ENCODE results near the gene KANSL1.

The KANSL1 gene

GRCh38 chr17:46143827-46144236, 49.4 kb downstream of the KANSL1 start:
- no peak overlapping the region for H3K9ac ChIP-seq (ENCODE audit: low read length in 5 of 5)
- no peaks in the 10 kb centered on the region for H3K9me3 ChIP-seq (ENCODE audit: control insufficient read depth in 5 of 5, low read length in 5 of 5)
- peaks cover 0 to 43% (median 37%) of the 10 kb centered on the region in 5 donors for H3K4me1 ChIP-seq (ENCODE audit: control insufficient read depth in 5 of 5, insufficient read depth in 5 of 5, low read length in 5 of 5)

GRCh38 chr17:46141645-46142044, 51.6 kb downstream of the KANSL1 start:
- Histone ChIP-seq H3K9me3 (ENCODE audit: control insufficient read depth in 5 of 5, low read length in 5 of 5) (no peaks in the 10 kb centered on the region), H3K4me1 (ENCODE audit: control insufficient read depth in 5 of 5, insufficient read depth in 5 of 5, low read length in 5 of 5) (peaks cover 0 to 55% (median 48%) of the 10 kb centered on the region in 5 donors), H3K36me3 (ENCODE audit: control insufficient read depth in 5 of 5, insufficient read depth in 5 of 5, low read length in 5 of 5) (no peaks in the 10 kb centered on the region), H3K4me3 (ENCODE audit: low read depth in 1 of 5, low read length in 5 of 5) (no peak overlapping the region), H3K9ac (ENCODE audit: low read length in 5 of 5) (no peak overlapping the region), H3K27me3 (ENCODE audit: control insufficient read depth in 5 of 5, insufficient read depth in 4 of 5, low read length in 5 of 5) (no peaks in the 10 kb centered on the region), H3K27ac (ENCODE audit: low read depth, low read length) (no peak overlapping the region)

More at GRCh38 chr17:46143827-46144236, 49.4 kb downstream of the KANSL1 start:
- Histone ChIP-seq H3K36me3 (ENCODE audit: control insufficient read depth in 5 of 5, insufficient read depth in 5 of 5, low read length in 5 of 5) (no peaks in the 10 kb centered on the region), H3K4me3 (ENCODE audit: low read depth in 1 of 5, low read length in 5 of 5) (no peak overlapping the region), H3K27ac (ENCODE audit: low read depth, low read length) (no peak overlapping the region), H3K27me3 (ENCODE audit: control insufficient read depth in 5 of 5, insufficient read depth in 4 of 5, low read length in 5 of 5) (no peaks in the 10 kb centered on the region)

GRCh38 chr17:46140645-46141197, 52.5 kb downstream of the KANSL1 start:
- Histone ChIP-seq H3K9me3 (ENCODE audit: control insufficient read depth in 5 of 5, low read length in 5 of 5) (no peaks in the 10 kb centered on the region), H3K9ac (ENCODE audit: low read length in 5 of 5) (no peak overlapping the region), H3K27me3 (ENCODE audit: control insufficient read depth in 5 of 5, insufficient read depth in 4 of 5, low read length in 5 of 5) (no peaks in the 10 kb centered on the region), H3K4me3 (ENCODE audit: low read depth in 1 of 5, low read length in 5 of 5) (no peak overlapping the region), H3K36me3 (ENCODE audit: control insufficient read depth in 5 of 5, insufficient read depth in 5 of 5, low read length in 5 of 5) (no peaks in the 10 kb centered on the region), H3K4me1 (ENCODE audit: control insufficient read depth in 5 of 5, insufficient read depth in 5 of 5, low read length in 5 of 5) (peaks cover 0 to 59% (median 48%) of the 10 kb centered on the region in 5 donors), H3K27ac (ENCODE audit: low read depth, low read length) (no peak overlapping the region)

GRCh38 chr17:46139432-46140210, 53.6 kb downstream of the KANSL1 start:
- H3K27ac ChIP-seq (ENCODE audit: low read depth, low read length), result no peak overlapping the region
- no peaks in the 10 kb centered on the region for H3K9me3 ChIP-seq (ENCODE audit: control insufficient read depth in 5 of 5, low read length in 5 of 5)
- no peaks in the 10 kb centered on the region for H3K36me3 ChIP-seq (ENCODE audit: control insufficient read depth in 5 of 5, insufficient read depth in 5 of 5, low read length in 5 of 5)
- H3K4me3 ChIP-seq (ENCODE audit: low read depth in 1 of 5, low read length in 5 of 5), result no peak overlapping the region
- peak overlapping the region in 1 of 5 donors; percentile 11 for H3K9ac ChIP-seq (ENCODE audit: low read length in 5 of 5)
- H3K27me3 ChIP-seq (ENCODE audit: control insufficient read depth in 5 of 5, insufficient read depth in 4 of 5, low read length in 5 of 5), result no peaks in the 10 kb centered on the region
- peaks cover 0 to 63% (median 54%) of the 10 kb centered on the region in 5 donors for H3K4me1 ChIP-seq (ENCODE audit: control insufficient read depth in 5 of 5, insufficient read depth in 5 of 5, low read length in 5 of 5)

GRCh38 chr17:46138473-46138872, 54.8 kb downstream of the KANSL1 start:
- Histone ChIP-seq H3K9ac (ENCODE audit: low read length in 5 of 5) (no peak overlapping the region), H3K4me3 (ENCODE audit: low read depth in 1 of 5, low read length in 5 of 5) (no peak overlapping the region), H3K36me3 (ENCODE audit: control insufficient read depth in 5 of 5, insufficient read depth in 5 of 5, low read length in 5 of 5) (no peaks in the 10 kb centered on the region), H3K27ac (ENCODE audit: low read depth, low read length) (no peak overlapping the region), H3K27me3 (ENCODE audit: control insufficient read depth in 5 of 5, insufficient read depth in 4 of 5, low read length in 5 of 5) (no peaks in the 10 kb centered on the region), H3K9me3 (ENCODE audit: control insufficient read depth in 5 of 5, low read length in 5 of 5) (no peaks in the 10 kb centered on the region), H3K4me1 (ENCODE audit: control insufficient read depth in 5 of 5, insufficient read depth in 5 of 5, low read length in 5 of 5) (peaks cover 0 to 59% (median 47%) of the 10 kb centered on the region in 5 donors)

- Histone ChIP-seq H3K36me3 (ENCODE audit: control insufficient read depth in 5 of 5, insufficient read depth in 5 of 5, low read length in 5 of 5) (no peaks in the 10 kb centered on the region), H3K4me1 (ENCODE audit: control insufficient read depth in 5 of 5, insufficient read depth in 5 of 5, low read length in 5 of 5) (peaks cover 0 to 56% (median 39%) of the 10 kb centered on the region in 5 donors), H3K9ac (ENCODE audit: low read length in 5 of 5) (no peak overlapping the region), H3K27ac (ENCODE audit: low read depth, low read length) (no peak overlapping the region), H3K4me3 (ENCODE audit: low read depth in 1 of 5, low read length in 5 of 5) (no peak overlapping the region), H3K27me3 (ENCODE audit: control insufficient read depth in 5 of 5, insufficient read depth in 4 of 5, low read length in 5 of 5) (no peaks in the 10 kb centered on the region), H3K9me3 (ENCODE audit: control insufficient read depth in 5 of 5, low read length in 5 of 5) (no peaks in the 10 kb centered on the region)
Observed at GRCh38 chr17:46136820-46137219, 56.4 kb downstream of the KANSL1 start.

- no peak overlapping the region for H3K27ac ChIP-seq (ENCODE audit: low read depth, low read length)
- no peak overlapping the region for H3K4me3 ChIP-seq (ENCODE audit: low read depth in 1 of 5, low read length in 5 of 5)
- H3K27me3 ChIP-seq (ENCODE audit: control insufficient read depth in 5 of 5, insufficient read depth in 4 of 5, low read length in 5 of 5), result no peaks in the 10 kb centered on the region
- no peaks in the 10 kb centered on the region for H3K36me3 ChIP-seq (ENCODE audit: control insufficient read depth in 5 of 5, insufficient read depth in 5 of 5, low read length in 5 of 5)
- H3K9ac ChIP-seq (ENCODE audit: low read length in 5 of 5), result no peak overlapping the region
- H3K9me3 ChIP-seq (ENCODE audit: control insufficient read depth in 5 of 5, low read length in 5 of 5), result no peaks in the 10 kb centered on the region
- H3K4me1 ChIP-seq (ENCODE audit: control insufficient read depth in 5 of 5, insufficient read depth in 5 of 5, low read length in 5 of 5), result peaks cover 0 to 54% (median 38%) of the 10 kb centered on the region in 5 donors
Observed at GRCh38 chr17:46135879-46136563, 57.2 kb downstream of the KANSL1 start.

- no peaks in the 10 kb centered on the region for H3K36me3 ChIP-seq (ENCODE audit: control insufficient read depth in 5 of 5, insufficient read depth in 5 of 5, low read length in 5 of 5)
- no peak overlapping the region for H3K27ac ChIP-seq (ENCODE audit: low read depth, low read length)
Observed at GRCh38 chr17:46135126-46135812, 58.0 kb downstream of the KANSL1 start.

GRCh38 chr17:46129302-46129701, 63.9 kb downstream of the KANSL1 start:
- peak overlapping the region in 1 of 5 donors; percentile 7 for H3K9ac ChIP-seq (ENCODE audit: low read length in 5 of 5)
- no peak overlapping the region for H3K4me3 ChIP-seq (ENCODE audit: low read depth in 1 of 5, low read length in 5 of 5)
- no peaks in the 10 kb centered on the region for H3K27me3 ChIP-seq (ENCODE audit: control insufficient read depth in 5 of 5, insufficient read depth in 4 of 5, low read length in 5 of 5)
- peaks cover 0 to 33% (median 32%) of the 10 kb centered on the region in 5 donors for H3K4me1 ChIP-seq (ENCODE audit: control insufficient read depth in 5 of 5, insufficient read depth in 5 of 5, low read length in 5 of 5)
- no peak overlapping the region for H3K27ac ChIP-seq (ENCODE audit: low read depth, low read length)
- H3K9me3 ChIP-seq (ENCODE audit: control insufficient read depth in 5 of 5, low read length in 5 of 5), result no peaks in the 10 kb centered on the region
- no peaks in the 10 kb centered on the region for H3K36me3 ChIP-seq (ENCODE audit: control insufficient read depth in 5 of 5, insufficient read depth in 5 of 5, low read length in 5 of 5)

More at GRCh38 chr17:46135126-46135812, 58.0 kb downstream of the KANSL1 start:
- no peaks in the 10 kb centered on the region for H3K27me3 ChIP-seq (ENCODE audit: control insufficient read depth in 5 of 5, insufficient read depth in 4 of 5, low read length in 5 of 5)
- no peak overlapping the region for H3K4me3 ChIP-seq (ENCODE audit: low read depth in 1 of 5, low read length in 5 of 5)
- no peaks in the 10 kb centered on the region for H3K9me3 ChIP-seq (ENCODE audit: control insufficient read depth in 5 of 5, low read length in 5 of 5)
- no peak overlapping the region for H3K9ac ChIP-seq (ENCODE audit: low read length in 5 of 5)
- H3K4me1 ChIP-seq (ENCODE audit: control insufficient read depth in 5 of 5, insufficient read depth in 5 of 5, low read length in 5 of 5), result peaks cover 0 to 61% (median 38%) of the 10 kb centered on the region in 5 donors

Data from subcutaneous abdominal adipose tissue (tissue), 5 donors.